K562 (cell line): ENCODE measurements around the gene ANKS1B. TPM values are rescaled to one million over a fixed set of nuclear protein-coding genes. Genes with fewer than 3 reads are reported as not detected.

Experiments used
- ATAC-seq: fragments of 200-7000 bp; cut with Tn5 transposase; 3 replicates; pipeline ENCODE4 v1.9.1; 2020; ENCODE audit warnings: moderate library complexity
- BruUV-seq: library from RNA; stranded (reverse); fragments of 400-500 nt; replicated peaks from 2 replicates; lab custom pipeline; 2021; lab: Mats Ljungman, UMichigan
- CTCF ChIA-PET: fragments of 300-600 bp; formaldehyde crosslinking; extraction: SDS; loops from one replicate; lab custom pipeline; 2021; ENCODE audit warnings: low intra/inter-chr PET ratio; lab: Yijun Ruan, JAX
- POLR2A ChIA-PET: fragments of 300-600, 350-650 bp; sonication (Branson Sonifier 250); formaldehyde crosslinking; extraction: SDS; loops from one replicate; lab custom pipeline; 2021; ENCODE audit warnings: antibody characterized with exemption, inconsistent platforms; lab: Yijun Ruan, JAX
- DNase-seq, 4 experiments: peaks; one replicate each; pipeline versions ENCODE4 v3.0.0 to v3.0.0-alpha.2; 2011 to 2018; ENCODE audit warnings: low spot score in 3 of 4, mixed read lengths in 3 of 4; ENCODE audit errors: extremely low read depth in 1 of 4
- FAIRE-seq: peaks from 2 replicates; lab custom pipeline; 2011; peaks lifted over from hg19 to GRCh38; lab: Jason Lieb, UNC
- H2AFZ ChIP-seq: 2 replicates; pipeline ENCODE4 v1.6.0; 2011; ENCODE audit warnings: low read depth, low read length, control low read depth, inconsistent platforms
- H3K27ac ChIP-seq: fragments of 200-600 bp; 3 replicates; pipeline ENCODE4 v1.8.0; 2011; ENCODE audit warnings: low read depth, mild to moderate bottlenecking, control low read depth, inconsistent platforms, low read length, moderate library complexity, mixed read lengths; ENCODE audit errors: extremely low read depth
- H3K27me3 ChIP-seq, 2 experiments: fragments of 300-600 bp in 1 of 2; 2 replicates in 1 of 2; 3 replicates in 1 of 2; pipeline versions ENCODE4 v1.6.0 to v1.8.0; 2011; ENCODE audit warnings: inconsistent platforms in 2 of 2, low read length in 2 of 2, mild to moderate bottlenecking in 1 of 2, mixed read lengths in 1 of 2, moderate library complexity in 1 of 2; ENCODE audit not compliant: control insufficient read depth in 2 of 2, insufficient read depth in 2 of 2
- H3K36me3 ChIP-seq: fragments of 300-600 bp; 3 replicates; pipeline ENCODE4 v1.8.0; 2011; ENCODE audit warnings: mild to moderate bottlenecking, low read length, inconsistent platforms; ENCODE audit not compliant: control insufficient read depth, insufficient read depth
- H3K4me1 ChIP-seq, 2 experiments: fragments of 200-600 bp in 1 of 2; replicated peaks in 1 of 2; 2 replicates in 1 of 2; 3 replicates in 1 of 2; pipeline versions ENCODE4 v1.5.1 to v1.8.0; 2011; ENCODE audit warnings: inconsistent platforms in 2 of 2, low read length in 2 of 2, mild to moderate bottlenecking in 1 of 2, mixed read lengths in 1 of 2, moderate library complexity in 1 of 2; ENCODE audit not compliant: control insufficient read depth in 2 of 2, insufficient read depth in 2 of 2
- H3K4me2 ChIP-seq: 2 replicates; pipeline ENCODE4 v1.6.1; 2011; ENCODE audit warnings: low read length, control low read depth, inconsistent platforms, mixed read lengths; ENCODE audit not compliant: insufficient read depth
- H3K4me3 ChIP-seq: fragments of 200-600 bp; sonication (generic), shearing (Covaris generic); 2 replicates; pipeline ENCODE4 v1.5.1; 2016; ENCODE audit warnings: control low read depth, inconsistent platforms
- H3K79me2 ChIP-seq: fragments of 200-600 bp; 3 replicates; pipeline ENCODE4 v1.8.0; 2011; ENCODE audit warnings: low read length, inconsistent platforms; ENCODE audit not compliant: control insufficient read depth, insufficient read depth
- H3K9ac ChIP-seq, 2 experiments: 2 replicates each; pipeline versions ENCODE4 v1.6.0 to v1.6.1; 2011; ENCODE audit warnings: low read depth in 2 of 2, low read length in 2 of 2, control low read depth in 1 of 2, inconsistent platforms in 1 of 2, mild to moderate bottlenecking in 1 of 2, mixed read lengths in 1 of 2; ENCODE audit not compliant: insufficient read depth in 1 of 2
- H3K9me1 ChIP-seq: one replicate; pipeline ENCODE4 v1.6.0; 2011; ENCODE audit warnings: inconsistent platforms, mild to moderate bottlenecking, low read length, moderate library complexity; ENCODE audit not compliant: control insufficient read depth, insufficient read depth
- H3K9me3 ChIP-seq: replicated peaks from 2 replicates; pipeline ENCODE4 v1.5.1; 2011; ENCODE audit warnings: low read depth, low read length, inconsistent platforms; ENCODE audit not compliant: control insufficient read depth, insufficient read depth
- H4K20me1 ChIP-seq: replicated peaks from 2 replicates; pipeline ENCODE4 v1.6.1; 2011; ENCODE audit warnings: low read length, inconsistent platforms, mixed read lengths; ENCODE audit not compliant: control insufficient read depth, insufficient read depth
- ASH1L ChIP-seq: fragments of 450-650 bp; IDR thresholded peaks from 2 replicates; pipeline ENCODE4 v1.6.1; 2018; ENCODE audit warnings: borderline replicate concordance, mild to moderate bottlenecking, low read depth; ENCODE audit not compliant: partially characterized antibody
- CEBPB ChIP-seq: fragments of 450-650 bp; IDR thresholded peaks from 2 replicates; pipeline ENCODE4 v1.6.1; 2016; ENCODE audit warnings: missing genetic modification characterization, missing compliant biosample characterization
- CEBPG ChIP-seq, 3 experiments: fragments of 200-800 bp in 1 of 3; sonication (Bioruptor generic) in 1 of 3; sonication (generic) in 1 of 3; formaldehyde crosslinking in 1 of 3; IDR thresholded peaks in 2 of 3; conservative IDR thresholded peaks in 1 of 3; 2 replicates each; pipeline versions ENCODE4 v1.6.1 to v1.8.0; 2016 to 2022; ENCODE audit warnings: missing compliant biosample characterization in 2 of 3, missing genetic modification characterization in 2 of 3, mild to moderate bottlenecking in 1 of 3, missing genetic modification reagents in 1 of 3
- HDAC8 ChIP-seq: fragments of 450-650 bp; IDR thresholded peaks from 2 replicates; pipeline ENCODE4 v1.6.1; 2016; ENCODE audit warnings: mild to moderate bottlenecking, missing genetic modification characterization, moderate library complexity, missing compliant biosample characterization
- MTA2 ChIP-seq: fragments of 450-650 bp; IDR thresholded peaks from 2 replicates; pipeline ENCODE4 v1.6.1; 2016; ENCODE audit warnings: low read depth
- SREBF1 ChIP-seq: fragments of 150-350 bp; IDR thresholded peaks from 2 replicates; pipeline ENCODE4 v1.6.1; 2014; ENCODE audit warnings: antibody characterized with exemption, low read depth, low read length, borderline replicate concordance
- WGBS: fragments of 100-300 bp; shearing (Covaris generic); methylation state at CpG from one replicate; pipeline ENCODE4 v1.1.6; 2016; ENCODE audit warnings: low coverage, mixed read lengths; ENCODE audit not compliant: insufficient coverage; ENCODE audit errors: missing lambda C conversion rate; 5-methylcytosine and 5-hydroxymethylcytosine counted together
- in situ Hi-C: fragments of 300-500 bp; cut with MboI; formaldehyde crosslinking; loops from 4 replicates; pipeline ENCODE4 v1.15.0; 2018; ENCODE audit warnings: inconsistent platforms, mixed read lengths
- intact Hi-C: fragments of 100-400 bp; cut with micrococcal nuclease; formaldehyde crosslinking; loops from 2 replicates; pipeline ENCODE4 v1.14.2; 2022
- polyA plus RNA-seq, 8 experiments: library from polyadenylated mRNA; depleted of rRNA in 4 of 8; stranded (reverse) in 5 of 8; unstranded in 3 of 8; fragments of >200 nt; fragmentation: Nextera tagmentation in 2 of 8; fragmentation: Illumina TruSeq in 1 of 8; extraction: Ambion mirVana in 2 of 8; extraction: Trizol in 1 of 8; gene quantifications; 2 replicates each; pipeline versions ENCODE4 v1.2.1 to v1.2.3, GENCODE V29; 2011 to 2014; ENCODE audit warnings: inconsistent platforms in 1 of 8, missing spikeins in 1 of 8
- total RNA-seq, 7 experiments: library from RNA; depleted of rRNA in 6 of 7; stranded (reverse); fragments of >200 nt in 6 of 7; fragmentation: Illumina TruSeq in 2 of 7; extraction: Trizol in 2 of 7; gene quantifications; 2 replicates each; pipeline versions ENCODE4 v1.2.1 to v1.2.3, GENCODE V29; 2011 to 2021; ENCODE audit warnings: low replicate concordance in 1 of 7
- TF ChIP-seq, protein P1 (sequence below), 2 experiments: fragments of 450-650 bp; formaldehyde crosslinking in 1 of 2; IDR thresholded peaks; 2 replicates each; pipeline versions ENCODE4 v1.4.0 to v1.6.1; 2014 to 2020; ENCODE audit warnings: mild to moderate bottlenecking in 2 of 2, borderline replicate concordance in 1 of 2, low read depth in 1 of 2
- TF ChIP-seq, protein P2 (sequence below): sonication (generic); formaldehyde crosslinking; IDR thresholded peaks from 2 replicates; pipeline ENCODE4 v1.8.0; 2022; ENCODE audit warnings: mild to moderate bottlenecking, missing genetic modification reagents
- TF ChIP-seq, protein P3 (sequence below): fragments of 250-450 bp; sonication (Bioruptor Pico); IDR thresholded peaks from 2 replicates; pipeline ENCODE4 v1.8.0; 2022; ENCODE audit warnings: inconsistent platforms

The ANKS1B gene
- total and polyA plus RNA-seq, 9 of the 15 experiments (the other 6 are each of a cell fraction or from before 2014, with no cell fraction given) = 0.04 to 0.47 (median 0.28) TPM; not detected in 4

DNA sequence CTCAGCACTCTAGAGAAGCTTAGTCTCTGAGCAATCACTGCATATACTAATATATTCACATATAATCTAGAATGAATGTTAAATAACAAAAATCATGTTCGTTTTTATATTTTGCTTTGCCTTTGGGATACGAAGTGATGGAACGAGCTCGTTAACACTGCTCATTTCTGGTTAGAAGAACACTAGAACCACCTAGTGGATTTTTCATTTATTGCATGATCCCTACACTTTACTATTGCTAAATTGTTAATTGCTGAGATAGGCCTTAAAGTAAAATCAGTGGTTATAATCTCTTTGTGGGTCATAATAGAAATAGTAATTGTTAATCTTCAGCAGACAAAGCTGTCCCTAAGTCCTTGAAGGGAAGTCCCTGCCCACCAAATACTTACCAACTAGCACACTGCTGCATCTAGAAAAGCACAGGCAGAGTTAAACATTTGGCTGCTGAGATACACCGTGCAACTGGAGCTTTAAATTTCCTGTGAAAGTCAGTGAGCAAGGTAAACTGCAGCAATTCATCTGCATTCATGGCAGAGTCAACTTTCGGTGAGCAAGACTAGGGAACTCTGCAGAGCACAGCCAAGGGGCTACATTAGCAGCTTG, 985.9 kb downstream of the ANKS1B start:
- DNase-seq = peak; percentile 39 to 46 (median 41)
- Histone ChIP-seq H3K9me1 (no peaks in the 10 kb centered on the region), H3K27ac (no peak overlapping the region), H3K79me2 (no peaks in the 10 kb centered on the region), H3K36me3 (no peaks in the 10 kb centered on the region), H3K4me2 (no peak overlapping the region), H3K4me3 (no peak overlapping the region), H3K9ac (no peak overlapping the region), H3K27me3 (0 out of 5 replicates have a peak, but pooled peaks cover 0 to 4% of the 10 kb centered on the region in 2 experiments), H2AFZ (no peak overlapping the region), H3K9me3 (no peaks in the 10 kb centered on the region), H3K4me1 (no peaks in the 10 kb centered on the region), H4K20me1 (no peaks in the 10 kb centered on the region)
- intact Hi-C loops (loop anchor here (1.0 to 10.0 kb wide), 5 partner anchors 111 to 580 kb away; no protein-coding TSS in a partner anchor), in situ Hi-C loops (loop anchor here (25.0 kb wide), 1 partner anchor 586 kb away; no protein-coding TSS in a partner anchor)
- POLR2A ChIA-PET = interaction anchor here (0.6 to 1.0 kb wide), 4 partner anchors 301 to 1522 kb away, joined by 3 read pairs; partner anchors contain the start of gene SLC25A3
- CTCF ChIA-PET = interaction anchor here (0.6 to 1.1 kb wide), 4 partner anchors 8 to 574 kb away, joined by 3 to 5 read pairs (median 4); no protein-coding TSS in a partner anchor
- no TSS peak for BruUV-seq
- under 1% methylated on average over 6 of the region's 6 CpGs for WGBS
- ATAC-seq = peak; percentile 91
- FAIRE-seq = peak; percentile 46
- TF ChIP-seq, protein P1, sequence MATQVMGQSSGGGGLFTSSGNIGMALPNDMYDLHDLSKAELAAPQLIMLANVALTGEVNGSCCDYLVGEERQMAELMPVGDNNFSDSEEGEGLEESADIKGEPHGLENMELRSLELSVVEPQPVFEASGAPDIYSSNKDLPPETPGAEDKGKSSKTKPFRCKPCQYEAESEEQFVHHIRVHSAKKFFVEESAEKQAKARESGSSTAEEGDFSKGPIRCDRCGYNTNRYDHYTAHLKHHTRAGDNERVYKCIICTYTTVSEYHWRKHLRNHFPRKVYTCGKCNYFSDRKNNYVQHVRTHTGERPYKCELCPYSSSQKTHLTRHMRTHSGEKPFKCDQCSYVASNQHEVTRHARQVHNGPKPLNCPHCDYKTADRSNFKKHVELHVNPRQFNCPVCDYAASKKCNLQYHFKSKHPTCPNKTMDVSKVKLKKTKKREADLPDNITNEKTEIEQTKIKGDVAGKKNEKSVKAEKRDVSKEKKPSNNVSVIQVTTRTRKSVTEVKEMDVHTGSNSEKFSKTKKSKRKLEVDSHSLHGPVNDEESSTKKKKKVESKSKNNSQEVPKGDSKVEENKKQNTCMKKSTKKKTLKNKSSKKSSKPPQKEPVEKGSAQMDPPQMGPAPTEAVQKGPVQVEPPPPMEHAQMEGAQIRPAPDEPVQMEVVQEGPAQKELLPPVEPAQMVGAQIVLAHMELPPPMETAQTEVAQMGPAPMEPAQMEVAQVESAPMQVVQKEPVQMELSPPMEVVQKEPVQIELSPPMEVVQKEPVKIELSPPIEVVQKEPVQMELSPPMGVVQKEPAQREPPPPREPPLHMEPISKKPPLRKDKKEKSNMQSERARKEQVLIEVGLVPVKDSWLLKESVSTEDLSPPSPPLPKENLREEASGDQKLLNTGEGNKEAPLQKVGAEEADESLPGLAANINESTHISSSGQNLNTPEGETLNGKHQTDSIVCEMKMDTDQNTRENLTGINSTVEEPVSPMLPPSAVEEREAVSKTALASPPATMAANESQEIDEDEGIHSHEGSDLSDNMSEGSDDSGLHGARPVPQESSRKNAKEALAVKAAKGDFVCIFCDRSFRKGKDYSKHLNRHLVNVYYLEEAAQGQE (IDR thresholded peaks at IDR 0.05; ENCODE audit: borderline replicate concordance) = peak; percentile 65; the same call in 1 of the 2 replicates
- TF ChIP-seq, protein P1 (CRISPR knock-in tag; IDR thresholded peaks at IDR 0.05; ENCODE audit: low read depth) = no peak
- TF ChIP-seq MTA2 (no peak), SREBF1 (no peak), HDAC8 (no peak), CEBPG (CRISPR knock-in tag; IDR thresholded peaks at IDR 0.05) (no peak), CEBPG (tag; conservative IDR thresholded peaks at IDR 0.05 in 1 of 2, IDR thresholded peaks at IDR 0.05 in 1 of 2) (peak; percentile 20 to 33; a peak in 2 of 4 replicates), ASH1L (no peak), CEBPB (0 out of 2 replicates have a peak, but pooled peaks have one; percentile 15)
- TF ChIP-seq, protein P2, sequence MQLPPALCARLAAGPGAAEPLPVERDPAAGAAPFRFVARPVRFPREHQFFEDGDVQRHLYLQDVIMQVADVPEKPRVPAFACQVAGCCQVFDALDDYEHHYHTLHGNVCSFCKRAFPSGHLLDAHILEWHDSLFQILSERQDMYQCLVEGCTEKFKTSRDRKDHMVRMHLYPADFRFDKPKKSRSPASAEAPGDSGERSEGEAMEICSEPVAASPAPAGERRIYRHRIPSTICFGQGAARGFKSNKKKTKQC (CRISPR knock-in tag) = no peak
- TF ChIP-seq, protein P3, sequence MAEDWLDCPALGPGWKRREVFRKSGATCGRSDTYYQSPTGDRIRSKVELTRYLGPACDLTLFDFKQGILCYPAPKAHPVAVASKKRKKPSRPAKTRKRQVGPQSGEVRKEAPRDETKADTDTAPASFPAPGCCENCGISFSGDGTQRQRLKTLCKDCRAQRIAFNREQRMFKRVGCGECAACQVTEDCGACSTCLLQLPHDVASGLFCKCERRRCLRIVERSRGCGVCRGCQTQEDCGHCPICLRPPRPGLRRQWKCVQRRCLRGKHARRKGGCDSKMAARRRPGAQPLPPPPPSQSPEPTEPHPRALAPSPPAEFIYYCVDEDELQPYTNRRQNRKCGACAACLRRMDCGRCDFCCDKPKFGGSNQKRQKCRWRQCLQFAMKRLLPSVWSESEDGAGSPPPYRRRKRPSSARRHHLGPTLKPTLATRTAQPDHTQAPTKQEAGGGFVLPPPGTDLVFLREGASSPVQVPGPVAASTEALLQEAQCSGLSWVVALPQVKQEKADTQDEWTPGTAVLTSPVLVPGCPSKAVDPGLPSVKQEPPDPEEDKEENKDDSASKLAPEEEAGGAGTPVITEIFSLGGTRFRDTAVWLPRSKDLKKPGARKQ (CRISPR knock-in tag) = no peak
